Panc1 (cell line): Measurements from ENCODE around the gene FHIT. TPM values are rescaled to one million over a fixed set of nuclear protein-coding genes. Genes with fewer than 3 reads are reported as not detected.

Experiments
- ATAC-seq: fragments of 200-7000 bp; cut with Tn5 transposase; 2 replicates; pipeline ENCODE4 v1.9.1; 2020; ENCODE audit warnings: mild to moderate bottlenecking, moderate library complexity
- BruUV-seq: library from RNA; stranded (reverse); fragments of 400-500 nt; replicated peaks from 2 replicates; lab custom pipeline; 2021; lab: Mats Ljungman, UMichigan
- CTCF ChIA-PET: fragments of 300-600 bp; sonication (Branson Sonifier 250); formaldehyde crosslinking; loops from one replicate; lab custom pipeline; 2022; ENCODE audit warnings: antibody characterized with exemption; lab: Charles Lee
- POLR2A ChIA-PET: fragments of 300-600 bp; sonication (Branson Sonifier 250); formaldehyde crosslinking; loops from one replicate; lab custom pipeline; 2022; ENCODE audit warnings: antibody characterized with exemption; lab: Charles Lee
- DNase-seq: peaks from one replicate; pipeline ENCODE4 v3.0.0-alpha.2; 2010; ENCODE audit warnings: low read depth, low spot score
- H3K27ac ChIP-seq: 2 replicates; pipeline ENCODE4 v1.5.1; 2011; ENCODE audit warnings: mild to moderate bottlenecking, low read length, inconsistent platforms
- H3K27me3 ChIP-seq: fragments of 200-500 bp; sonication (Bioruptor generic); 2 replicates; pipeline ENCODE4 v1.6.0; 2014; ENCODE audit warnings: low read length, inconsistent platforms; ENCODE audit not compliant: control insufficient read depth, insufficient read depth
- H3K36me3 ChIP-seq: fragments of 200-500 bp; sonication (Bioruptor generic); 2 replicates; pipeline ENCODE4 v1.5.1; 2014; ENCODE audit warnings: inconsistent platforms, mild to moderate bottlenecking, low read length, moderate library complexity; ENCODE audit not compliant: control insufficient read depth, insufficient read depth
- H3K4me1 ChIP-seq: 2 replicates; pipeline ENCODE4 v1.5.1; 2011; ENCODE audit warnings: inconsistent platforms, mild to moderate bottlenecking, low read length, moderate library complexity; ENCODE audit not compliant: control insufficient read depth, insufficient read depth
- H3K4me3 ChIP-seq, 2 experiments: 2 replicates each; pipeline ENCODE4 v1.5.1; 2011 to 2012; ENCODE audit warnings: low read depth in 2 of 2, low read length in 2 of 2, mild to moderate bottlenecking in 2 of 2, inconsistent platforms in 1 of 2, moderate library complexity in 1 of 2
- H3K9me3 ChIP-seq: fragments of 200-500 bp; sonication (Bioruptor generic); 2 replicates; pipeline ENCODE4 v1.5.1; 2014; ENCODE audit warnings: low read depth, mild to moderate bottlenecking, inconsistent platforms, low read length, moderate library complexity; ENCODE audit not compliant: control insufficient read depth, insufficient read depth
- CTCF ChIP-seq: fragments of 450-650 bp; IDR thresholded peaks from 2 replicates; pipeline ENCODE4 v1.5.1; 2017; ENCODE audit warnings: mild to moderate bottlenecking
- POLR2AphosphoS5 ChIP-seq: IDR thresholded peaks from 2 replicates; pipeline ENCODE4 v1.6.1; 2012; ENCODE audit warnings: mild to moderate bottlenecking, low read depth, low read length, moderate library complexity
- REST ChIP-seq, 2 experiments: IDR thresholded peaks; 2 replicates each; pipeline ENCODE4 v1.6.1; 2011 to 2012; ENCODE audit warnings: low read depth in 2 of 2, control low read depth in 1 of 2, low read length in 1 of 2, mild to moderate bottlenecking in 1 of 2, moderate library complexity in 1 of 2; ENCODE audit not compliant: insufficient read depth in 1 of 2
- SIN3A ChIP-seq: IDR thresholded peaks from 2 replicates; pipeline ENCODE4 v1.6.1; 2012; ENCODE audit warnings: low read depth, mild to moderate bottlenecking, low read length, moderate library complexity, borderline replicate concordance; ENCODE audit not compliant: insufficient read depth
- TCF7L2 ChIP-seq: IDR thresholded peaks from 2 replicates; pipeline ENCODE4 v1.6.1; 2011; ENCODE audit warnings: mild to moderate bottlenecking, low read depth, low read length, inconsistent platforms
- in situ Hi-C: cut with HindIII; loops from 2 replicates; pipeline ENCODE4 v1.10.0; 2016; ENCODE audit warnings: low sequenced_read_pairs, low pct_unique_long_range_greater_than_20kb
- intact Hi-C: fragments of 100-400 bp; cut with micrococcal nuclease; formaldehyde crosslinking; loops from one replicate; pipeline ENCODE4 v1.10.0; 2022; ENCODE audit not compliant: unreplicated experiment
- total RNA-seq: library from RNA; stranded (reverse); gene quantifications from one replicate; pipeline ENCODE4 v1.2.1, GENCODE V29; 2021; ENCODE audit not compliant: unreplicated experiment

Gene FHIT
- total RNA-seq, 1 experiment from 2014 or later, result 2.2 TPM

- Histone ChIP-seq H3K27ac (no peak overlapping the region), H3K9me3 (no peaks in the 10 kb centered on the region), H3K36me3 (no peaks in the 10 kb centered on the region), H3K4me1 (no peaks in the 10 kb centered on the region), H3K27me3 (no peaks in the 10 kb centered on the region), H3K4me3 (no peak overlapping the region)
- intact Hi-C loops (no loop called here), in situ Hi-C loops (no loop called here)
- no TSS peak for BruUV-seq
- no peak for DNase-seq
- POLR2A ChIA-PET, result no interaction called here
- no peak for ATAC-seq
- TF ChIP-seq TCF7L2 (no peak), SIN3A (no peak), CTCF (no peak), REST (IDR thresholded peaks at IDR 0.05; ENCODE audit: insufficient read depth in 1 of 2, low read depth in 2 of 2, low read length in 1 of 2) (no peak), POLR2AphosphoS5 (no peak)
- CTCF ChIA-PET, result no interaction called here
Measured at GRCh38 chr3:60147249-60147950, 1103.9 kb downstream of the FHIT start.

GRCh38 chr3:60146121-60146520, 1105.1 kb downstream of the FHIT start:
- TF ChIP-seq CTCF, result no peak
- TF ChIP-seq POLR2AphosphoS5, result no peak
- Histone ChIP-seq H3K27me3 (no peaks in the 10 kb centered on the region), H3K4me3 (no peak overlapping the region), H3K36me3 (no peaks in the 10 kb centered on the region), H3K4me1 (no peaks in the 10 kb centered on the region), H3K27ac (no peak overlapping the region), H3K9me3 (no peaks in the 10 kb centered on the region)
- ChIA-PET POLR2A (no interaction called here), CTCF (no interaction called here)
- ATAC-seq (no peak), DNase-seq (no peak)
- in situ Hi-C loops (no loop called here), intact Hi-C loops (no loop called here)
- BruUV-seq, result no TSS peak
